TTC549 (cell line): ENCODE results near the gene ALDH7A1.

Experiments
- FAIRE-seq: peaks from 2 replicates; lab custom pipeline; 2012; peaks lifted over from hg19 to GRCh38; lab: Jason Lieb, UNC

Gene ALDH7A1

DNA sequence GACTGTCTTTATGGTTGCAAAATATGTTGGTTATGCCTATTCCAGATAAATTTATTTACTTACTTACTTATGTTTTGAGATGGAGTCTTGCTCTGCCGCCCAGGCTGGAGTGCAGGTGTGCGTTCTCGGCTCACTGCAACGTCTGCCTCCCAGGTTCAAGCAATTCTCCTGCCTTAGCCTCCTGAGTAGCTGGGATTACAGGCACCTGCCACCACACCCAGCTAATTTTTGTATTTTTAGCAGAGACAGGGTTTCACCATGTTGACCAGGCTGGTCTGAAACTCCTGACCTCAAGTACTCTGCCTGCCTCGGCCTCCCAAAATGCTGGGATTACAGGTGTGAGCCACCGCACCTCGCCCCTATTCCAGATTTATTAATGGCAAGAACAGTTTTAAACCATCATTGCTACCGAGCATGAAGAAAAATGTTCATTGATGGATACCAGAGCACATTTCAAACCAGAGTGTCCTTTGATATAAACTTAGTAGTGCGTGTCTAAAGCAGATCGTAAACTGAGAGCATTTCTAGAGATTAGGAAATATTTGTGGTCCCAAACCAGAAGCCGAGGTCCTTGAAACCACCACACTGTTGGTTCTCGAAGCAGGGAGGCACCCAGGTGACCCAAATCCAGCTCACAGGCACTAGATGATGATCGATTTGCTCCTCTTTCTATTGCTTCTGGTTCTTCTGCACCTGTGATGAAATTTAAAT, 86.6 kb downstream of the ALDH7A1 start:
- FAIRE-seq = no peak

DNA sequence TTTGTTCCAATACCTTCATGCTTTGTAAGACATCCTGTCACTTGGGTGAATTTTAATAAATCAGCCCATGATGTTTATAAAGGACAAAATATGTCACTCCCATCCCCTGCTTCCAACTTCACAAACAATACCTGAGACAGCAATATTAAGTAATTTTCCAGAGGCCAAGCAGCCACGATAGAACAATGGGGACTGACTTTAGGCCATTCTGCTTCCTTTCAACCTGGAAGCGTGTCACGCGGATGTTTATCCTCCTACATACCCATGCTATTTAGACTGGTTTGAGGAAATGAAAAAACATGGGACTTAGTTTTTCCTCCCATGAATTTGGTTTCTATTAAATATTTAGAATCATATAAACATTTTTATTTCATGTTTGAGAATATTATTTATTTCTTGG, 88.9 kb downstream of the ALDH7A1 start:
- FAIRE-seq = no peak

DNA sequence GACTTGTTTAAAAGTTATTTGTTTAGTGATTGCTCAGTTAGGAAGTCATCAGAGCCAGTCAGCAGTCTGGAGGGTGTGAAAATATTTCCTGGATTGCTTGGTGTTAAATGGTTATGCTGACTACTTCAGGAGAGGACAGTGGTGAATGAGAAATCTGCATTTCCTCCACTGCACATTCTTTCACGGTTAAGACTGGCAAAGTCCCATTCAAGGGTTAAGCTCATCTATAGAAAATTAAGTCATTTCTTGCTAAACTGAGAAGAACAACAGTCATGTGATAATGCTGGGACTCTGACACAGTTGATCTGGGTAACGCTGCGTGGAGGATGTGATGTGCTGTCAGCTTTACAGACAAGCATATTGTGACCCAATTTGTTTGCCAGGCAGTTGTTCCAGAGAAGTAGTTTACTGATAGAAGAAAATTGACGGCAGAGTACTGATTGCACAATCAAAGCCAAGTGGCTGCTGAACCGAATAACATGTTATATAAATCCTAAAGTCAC, 91.4 kb downstream of the ALDH7A1 start:
- FAIRE-seq = no peak

DNA sequence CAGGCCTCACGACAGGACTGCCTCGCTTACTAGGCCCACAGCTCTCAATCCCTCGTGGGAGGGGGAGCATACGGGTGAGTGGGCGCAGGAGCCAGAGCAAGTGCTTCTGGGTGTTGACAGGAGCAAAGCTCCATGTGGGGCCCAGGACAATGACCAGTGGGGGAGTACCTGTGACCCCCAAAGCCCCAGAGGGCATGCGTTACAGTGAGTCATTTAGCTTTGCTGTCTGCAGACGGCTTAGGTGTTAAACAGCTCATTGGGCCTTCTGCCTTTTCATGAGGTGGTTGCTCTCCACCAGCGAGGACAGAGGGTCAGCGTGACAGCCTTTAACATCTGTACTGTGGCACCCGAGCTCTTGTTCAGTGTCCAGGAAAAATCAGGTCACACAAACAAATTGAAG, 93.6 kb downstream of the ALDH7A1 start:
- FAIRE-seq = no peak

DNA sequence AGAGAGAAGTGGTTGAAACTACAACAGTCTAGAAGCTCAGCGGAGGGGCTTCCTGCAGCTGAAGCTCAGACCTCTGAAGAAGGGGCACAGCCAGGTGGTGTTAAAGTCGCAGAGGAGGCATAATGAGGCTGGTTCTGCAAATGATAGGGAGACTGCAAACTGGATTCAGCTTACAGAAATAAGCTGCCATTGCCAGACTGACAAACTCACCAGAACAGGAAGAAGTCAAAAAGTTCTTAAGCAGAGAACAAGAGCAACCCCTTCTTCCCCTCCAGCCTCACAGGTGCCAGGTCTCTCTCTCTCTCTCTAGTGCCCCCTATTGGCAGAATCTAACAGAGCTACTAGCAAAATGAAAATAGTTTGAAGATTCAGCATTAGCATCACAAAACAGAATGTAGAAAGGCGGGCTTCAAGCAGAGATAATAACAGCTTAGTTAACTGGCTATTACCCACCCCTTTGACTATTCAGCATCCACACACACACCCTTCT, 95.1 kb downstream of the ALDH7A1 start:
- no peak for FAIRE-seq

DNA sequence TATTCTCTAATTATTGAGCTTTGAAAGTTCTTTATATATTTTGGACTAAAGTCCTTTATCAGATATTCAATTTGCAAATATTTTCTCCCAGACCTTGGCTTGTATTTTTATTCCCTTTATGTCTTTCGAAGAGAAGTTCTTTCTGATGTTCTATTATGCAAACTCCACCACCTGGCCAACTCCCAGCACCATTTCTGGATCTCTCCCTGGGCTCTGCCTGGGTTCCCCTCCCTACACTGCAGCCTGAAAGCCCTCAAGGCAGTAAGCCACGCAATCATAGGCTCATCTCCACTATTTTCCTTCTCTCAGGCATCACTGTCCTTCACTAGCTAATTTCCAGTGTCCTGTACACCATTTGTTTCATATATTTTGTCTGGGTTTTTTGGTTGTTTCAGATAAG, 95.7 kb downstream of the ALDH7A1 start:
- FAIRE-seq = no peak

DNA sequence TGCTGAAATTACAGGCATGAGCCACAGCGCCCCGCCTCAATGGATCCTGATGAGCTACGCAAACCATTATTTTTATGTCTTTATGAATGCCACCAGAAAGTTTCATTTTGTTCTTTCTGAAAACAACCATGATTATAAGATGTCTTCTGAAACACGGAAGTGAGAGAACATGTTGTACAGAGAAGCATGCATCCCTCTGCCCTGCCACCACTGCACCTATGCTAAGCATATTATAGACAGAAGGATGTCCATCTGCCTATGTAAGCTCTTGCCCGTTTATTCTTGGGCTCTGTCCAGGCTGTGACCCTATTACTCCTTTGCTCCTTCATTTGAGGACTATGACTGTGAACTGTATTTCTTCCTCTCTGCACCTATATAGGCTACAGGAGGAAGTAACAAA, 97.5 kb downstream of the ALDH7A1 start:
- no peak for FAIRE-seq

DNA sequence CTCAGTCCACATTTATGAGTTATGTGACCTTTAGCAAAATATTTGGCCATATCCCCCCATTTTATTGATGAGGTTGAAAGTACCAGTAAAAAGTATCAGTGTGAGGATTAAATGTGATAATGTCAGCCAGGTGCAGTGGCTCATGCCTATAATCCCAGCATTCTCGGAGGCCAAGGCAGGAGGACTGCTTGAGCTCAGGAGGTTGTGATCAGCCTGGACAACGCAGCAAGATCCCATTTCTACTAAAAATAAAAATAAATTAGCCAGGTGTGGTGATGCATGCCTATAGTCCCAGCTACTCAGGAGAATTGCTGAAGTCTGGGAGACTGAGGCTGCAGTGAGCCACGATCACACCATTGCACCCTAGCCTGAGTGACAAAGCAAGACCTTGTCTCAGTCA, 100.6 kb downstream of the ALDH7A1 start:
- no peak for FAIRE-seq

DNA sequence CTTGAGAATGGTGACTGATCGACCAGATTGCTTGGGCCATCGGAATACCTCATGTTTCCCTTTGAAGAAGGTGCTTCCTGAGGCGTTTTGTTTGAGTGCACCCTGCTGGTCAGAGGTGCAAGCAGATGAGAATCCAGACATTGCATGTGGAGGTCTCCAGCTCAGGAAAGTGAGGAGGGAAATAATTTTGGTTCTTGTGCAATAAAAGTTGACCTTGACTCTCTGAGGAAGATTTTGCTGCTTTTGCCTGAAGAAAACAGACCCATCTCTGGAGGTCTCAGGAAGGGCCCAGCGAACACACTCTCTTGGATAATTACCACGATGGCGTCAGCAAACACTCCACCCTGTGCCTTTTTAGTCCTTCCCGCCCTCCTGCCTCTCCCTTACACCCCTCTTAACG, 102.1 kb downstream of the ALDH7A1 start:
- no peak for FAIRE-seq

DNA sequence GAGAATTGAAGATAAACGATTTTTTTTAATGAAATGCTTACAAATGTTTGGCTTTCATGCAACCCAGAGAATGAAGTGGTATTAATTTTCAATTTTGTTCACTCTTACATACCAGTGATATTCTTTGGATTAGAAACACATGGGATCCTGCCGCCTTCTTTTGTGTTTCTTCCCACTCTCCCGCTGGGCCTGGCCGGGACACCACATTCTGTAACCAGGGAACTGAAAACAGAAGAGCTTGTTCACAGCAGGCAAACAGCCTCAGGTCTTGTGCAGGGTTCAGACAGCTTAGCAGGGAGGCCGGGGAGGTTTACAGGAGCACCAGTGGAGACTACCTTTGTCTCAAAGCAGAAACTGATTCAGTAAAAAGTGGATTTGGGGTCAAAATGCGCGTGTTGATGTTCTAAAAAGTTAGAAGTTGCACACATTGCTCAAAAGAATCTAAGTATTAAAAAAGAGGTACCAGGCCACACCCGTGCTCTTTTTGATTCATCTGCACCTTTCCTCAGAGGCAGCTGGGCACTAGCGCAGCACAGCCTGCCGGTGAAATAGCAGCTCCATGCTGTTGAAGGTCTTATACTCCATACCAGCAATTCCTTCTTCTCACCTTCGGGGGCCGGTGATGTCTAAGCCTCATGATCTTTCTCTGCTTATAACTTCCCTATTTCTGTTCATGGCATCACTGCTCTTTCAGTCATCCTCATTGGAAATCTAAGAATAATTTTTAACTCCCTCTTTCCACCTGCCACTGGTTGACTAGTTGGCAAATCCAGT, 104.7 kb downstream of the ALDH7A1 start:
- FAIRE-seq = no peak

DNA sequence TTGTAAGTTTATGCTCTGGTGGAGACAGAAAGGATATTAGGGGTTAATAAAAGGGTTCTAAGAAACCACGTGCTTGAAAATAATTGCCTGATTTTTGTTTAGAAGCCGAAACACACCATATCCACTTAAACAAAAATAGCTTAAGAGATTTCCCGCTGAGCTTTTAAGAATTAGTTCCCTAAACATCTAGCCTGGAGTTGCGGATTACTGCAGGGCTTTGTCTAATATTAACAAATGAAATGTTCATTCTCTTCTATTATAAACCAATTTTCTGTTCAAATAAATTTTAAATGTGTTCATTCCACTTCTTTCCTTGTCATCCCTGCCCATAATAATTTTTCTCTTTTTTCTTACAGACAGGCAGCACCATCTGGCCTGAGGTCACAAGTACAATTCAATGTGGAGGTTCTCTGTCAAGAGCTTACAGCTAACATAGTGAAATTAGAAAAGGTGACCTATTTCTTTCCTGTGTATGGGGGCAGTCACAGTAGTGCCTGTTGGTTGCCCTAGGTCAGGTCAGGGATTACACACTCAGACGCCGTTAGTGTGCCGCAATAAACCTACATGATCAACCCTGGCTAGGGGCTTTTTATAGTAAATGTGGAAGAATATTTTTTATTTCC, 106.5 kb downstream of the ALDH7A1 start:
- FAIRE-seq = no peak

DNA sequence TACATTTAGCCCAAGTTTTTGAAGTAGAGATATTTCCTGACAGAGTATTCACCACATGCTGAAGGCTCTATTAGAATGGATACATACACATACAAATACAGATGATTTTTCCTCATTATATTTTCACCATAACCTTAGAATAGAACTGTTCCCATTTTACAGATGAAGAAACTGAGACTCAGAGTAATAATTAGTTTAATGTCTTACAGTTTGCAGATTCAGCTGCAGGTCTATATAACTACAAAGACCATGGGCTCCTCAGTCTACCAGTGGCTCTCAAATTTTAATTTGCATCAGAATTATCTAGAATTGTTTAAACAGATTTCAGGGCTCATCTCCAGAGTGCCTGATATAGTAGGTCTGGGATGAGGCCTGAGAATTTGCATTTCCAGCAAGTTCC, 107.4 kb downstream of the ALDH7A1 start:
- no peak for FAIRE-seq

DNA sequence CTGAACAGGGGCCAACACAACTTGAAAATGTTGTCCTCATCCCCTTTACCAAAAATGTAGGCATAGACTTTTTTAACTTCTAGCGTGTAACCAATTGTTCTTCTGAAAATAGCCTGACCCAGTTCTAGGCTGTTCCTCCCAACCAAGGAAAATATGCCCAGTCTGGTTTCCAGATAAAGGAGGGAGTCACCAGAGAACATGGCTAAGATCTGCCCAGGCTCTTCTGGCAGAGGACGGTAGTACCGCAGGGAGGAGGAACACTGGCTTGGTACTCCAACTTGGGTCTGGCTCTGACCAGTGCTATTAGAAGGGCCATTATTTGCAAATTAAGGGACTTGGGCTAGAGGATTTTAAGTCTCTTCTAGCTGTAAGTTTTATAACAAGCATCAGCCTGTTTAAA, 108.7 kb downstream of the ALDH7A1 start:
- FAIRE-seq = no peak

DNA sequence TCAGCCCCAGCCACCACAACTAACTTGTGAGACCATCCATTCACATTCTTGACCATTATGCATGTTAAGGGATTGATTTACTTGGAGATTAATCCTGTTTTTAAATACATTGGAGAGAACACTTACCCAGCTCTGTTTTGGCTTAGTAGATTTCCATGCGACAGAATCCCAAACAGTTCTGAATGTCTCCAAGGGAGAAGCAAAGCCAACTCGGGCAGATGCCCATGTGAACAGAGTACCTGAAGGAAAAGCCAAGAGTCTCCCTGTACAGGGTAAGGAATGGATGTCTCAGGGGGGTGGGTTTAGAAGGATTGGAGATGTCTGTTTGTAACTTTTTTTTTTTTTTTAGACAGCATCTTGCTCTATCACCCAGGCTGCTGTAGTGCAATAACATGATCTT, 110.8 kb downstream of the ALDH7A1 start:
- no peak for FAIRE-seq

DNA sequence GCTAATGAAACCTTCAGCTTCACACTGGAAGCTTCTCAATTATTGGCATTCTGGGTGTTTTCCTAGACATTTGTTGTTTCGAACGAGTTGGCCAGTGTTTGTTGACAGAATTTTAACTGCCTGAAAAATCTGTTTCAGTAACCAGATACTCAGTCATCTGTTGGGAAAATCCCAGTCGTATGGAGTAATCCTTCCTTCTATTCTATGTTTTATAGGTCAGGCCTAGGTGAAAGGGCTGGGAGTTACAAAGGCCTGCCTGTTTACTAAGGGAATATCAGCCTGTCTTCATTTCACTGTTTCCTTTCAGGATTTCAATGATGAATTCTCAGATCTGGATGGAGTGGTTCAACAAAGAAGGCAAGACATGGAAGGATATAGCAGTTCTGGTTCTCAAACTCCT, 111.9 kb downstream of the ALDH7A1 start:
- FAIRE-seq = no peak

DNA sequence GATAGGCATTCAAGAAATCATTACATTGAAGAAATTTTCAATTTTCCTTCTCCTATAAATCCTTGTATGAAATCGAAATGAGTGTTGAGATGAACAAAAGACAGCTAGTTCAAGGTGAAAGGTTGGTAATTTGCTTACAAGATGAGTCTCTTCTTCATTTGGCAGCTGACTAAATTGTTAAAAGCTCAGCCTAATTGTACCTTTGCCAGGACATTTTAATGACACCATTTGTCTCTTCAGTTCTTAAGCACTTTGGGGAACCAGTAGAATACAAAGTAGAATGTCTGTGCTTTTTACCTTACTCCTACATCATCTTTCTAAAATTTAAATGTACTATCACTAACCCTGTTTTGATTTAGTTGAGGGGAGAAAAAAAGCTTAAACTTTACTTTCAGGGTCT, 112.4 kb downstream of the ALDH7A1 start:
- no peak for FAIRE-seq

DNA sequence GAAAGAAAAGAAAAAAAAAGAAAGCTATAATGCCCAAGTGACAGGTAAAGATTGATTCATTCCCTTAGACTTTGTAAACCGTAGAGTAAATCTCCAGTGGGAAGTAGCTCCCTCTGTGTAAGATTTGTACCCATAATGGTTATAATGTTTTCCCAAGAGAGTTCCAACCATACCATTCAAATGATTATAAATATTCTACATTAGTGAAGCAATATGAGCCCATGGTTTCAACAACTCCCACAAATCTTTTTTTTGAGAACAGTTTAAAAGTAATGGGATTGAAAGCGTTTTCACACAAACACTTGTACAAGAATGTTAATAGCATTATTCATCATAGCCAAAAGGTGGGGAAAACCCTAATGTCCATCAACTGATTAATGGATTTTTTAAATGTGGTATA, 113.8 kb downstream of the ALDH7A1 start:
- no peak for FAIRE-seq
